SK-N-SH treated with all-trans-retinoic acid at 6 μM for 48 hours (cell line): ENCODE measurements around the gene PFDN5.

Experiments used
- ARNTL ChIP-seq: fragments of 450-650 bp; formaldehyde crosslinking; IDR thresholded peaks from 2 replicates; pipeline ENCODE4 v1.5.0; 2020; ENCODE audit warnings: low read depth, mild to moderate bottlenecking, moderate library complexity, borderline replicate concordance
- CREB5 ChIP-seq: fragments of 250-450 bp; sonication (Bioruptor Pico); IDR thresholded peaks from 2 replicates; pipeline ENCODE4 v1.5.1; 2020; ENCODE audit warnings: low read depth, mild to moderate bottlenecking, moderate library complexity
- ESRRG ChIP-seq: fragments of 250-450 bp; sonication (Bioruptor Pico); IDR thresholded peaks from 2 replicates; pipeline ENCODE4 v1.6.1; 2021; ENCODE audit warnings: mild to moderate bottlenecking
- GLIS3 ChIP-seq: fragments of 250-450 bp; sonication (Bioruptor Pico); IDR thresholded peaks from 2 replicates; pipeline ENCODE4 v1.5.0; 2020; ENCODE audit warnings: mild to moderate bottlenecking, moderate library complexity
- OSR1 ChIP-seq: fragments of 250-450 bp; sonication (Bioruptor Pico); IDR thresholded peaks from 2 replicates; pipeline ENCODE4 v1.8.0; 2022; ENCODE audit warnings: moderate library complexity, mild to moderate bottlenecking, inconsistent platforms
- PATZ1 ChIP-seq: fragments of 250-450 bp; sonication (Bioruptor Pico); IDR thresholded peaks from 2 replicates; pipeline ENCODE4 v1.8.0; 2020; ENCODE audit warnings: mild to moderate bottlenecking, moderate library complexity, borderline replicate concordance
- POU6F1 ChIP-seq: fragments of 250-450 bp; sonication (Bioruptor Pico); IDR thresholded peaks from 2 replicates; pipeline ENCODE4 v1.8.0; 2021; ENCODE audit warnings: low read depth, mild to moderate bottlenecking, moderate library complexity, borderline replicate concordance
- RARB ChIP-seq: fragments of 250-450 bp; sonication (Bioruptor Pico); IDR thresholded peaks from 2 replicates; pipeline ENCODE4 v1.8.0; 2021; ENCODE audit warnings: mild to moderate bottlenecking, moderate library complexity
- SNAI2 ChIP-seq: fragments of 250-450 bp; sonication (Bioruptor Pico); IDR thresholded peaks from 2 replicates; pipeline ENCODE4 v1.5.0; 2020; ENCODE audit warnings: mild to moderate bottlenecking, moderate library complexity
- TCF4 ChIP-seq: fragments of 250-450 bp; sonication (Bioruptor Pico); IDR thresholded peaks from 2 replicates; pipeline ENCODE4 v1.8.0; 2021; ENCODE audit warnings: mild to moderate bottlenecking, moderate library complexity, borderline replicate concordance
- TSHZ2 ChIP-seq: fragments of 250-450 bp; sonication (Bioruptor Pico); IDR thresholded peaks from 2 replicates; pipeline ENCODE4 v1.5.0; 2020; ENCODE audit warnings: mild to moderate bottlenecking, moderate library complexity
- ZNF8 ChIP-seq: fragments of 450-650 bp; formaldehyde crosslinking; IDR thresholded peaks from 2 replicates; pipeline ENCODE4 v1.5.0; 2020; ENCODE audit warnings: mild to moderate bottlenecking, moderate library complexity

- no peak for TF ChIP-seq OSR1 (CRISPR knock-in tag)
- TF ChIP-seq SNAI2 (CRISPR knock-in tag) = no peak
- no peak for TF ChIP-seq ARNTL (CRISPR knock-in tag)
- no peak for TF ChIP-seq ZNF8 (CRISPR knock-in tag)
- TF ChIP-seq TCF4 = no peak
- no peak for TF ChIP-seq TSHZ2 (CRISPR knock-in tag)
- TF ChIP-seq PATZ1 (CRISPR knock-in tag) = no peak
- no peak for TF ChIP-seq CREB5 (CRISPR knock-in tag)
- no peak for TF ChIP-seq RARB (CRISPR knock-in tag)
- TF ChIP-seq POU6F1 (CRISPR knock-in tag) = no peak
- no peak for TF ChIP-seq GLIS3 (CRISPR knock-in tag)
- TF ChIP-seq ESRRG (CRISPR knock-in tag) = no peak
Measured at GRCh38 chr12:53252349-53252916, 42.9 kb upstream of the PFDN5 start.
